Stimulated activated CD4-positive, alpha-beta T cell treated with anti-CD3 and anti-CD28 coated beads, TNF-alpha, amount 100 ng/mL, for 24 hours (primary cell): ENCODE data around the gene KIAA2012.
A peak's percentile ranks its signal among the peaks of the same experiment; 100 is the strongest.
"Not testable (repeated sequence)": the region's sequence is repeated elsewhere in the genome, so short reads cannot be mapped to it uniquely, and the experiment has no call there.

Experiments
- DNase-seq, 3 experiments: peaks; one replicate each; pipeline ENCODE4 v3.0.0-alpha.2; 2020; ENCODE audit warnings: low read depth in 3 of 3

KIAA2012 gene

GRCh38 chr2:202194418-202194817 is 121.4 kb downstream of the KIAA2012 start:
- DNase-seq = no peak

GRCh38 chr2:202196727-202197126 is 123.7 kb downstream of the KIAA2012 start:
- no peak for DNase-seq

- no peak for DNase-seq
Observed at GRCh38 chr2:202201220-202202160, 128.4 kb downstream of the KIAA2012 start.

- no peak for DNase-seq
Observed at GRCh38 chr2:202203348-202203747, 130.3 kb downstream of the KIAA2012 start.

DNA sequence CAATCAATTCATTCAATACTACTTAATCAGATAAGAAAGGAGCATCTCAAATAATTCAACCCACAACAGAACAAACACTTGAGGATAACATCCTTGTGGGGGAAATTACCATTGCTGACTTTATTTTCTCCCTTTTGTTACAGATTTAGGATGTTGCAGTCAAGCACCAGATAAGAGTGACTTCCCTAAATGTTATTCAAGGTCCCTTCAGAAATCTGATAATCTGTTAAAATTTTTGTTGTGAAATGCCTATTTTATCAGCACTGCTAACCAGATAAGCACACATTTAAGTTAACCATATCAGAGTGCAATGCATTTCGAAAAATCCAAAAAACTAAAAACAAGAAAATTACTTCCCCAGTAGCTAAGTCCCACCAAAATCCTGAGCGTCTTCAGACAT is 131.8 kb downstream of the KIAA2012 start:
- no peak for DNase-seq

DNA sequence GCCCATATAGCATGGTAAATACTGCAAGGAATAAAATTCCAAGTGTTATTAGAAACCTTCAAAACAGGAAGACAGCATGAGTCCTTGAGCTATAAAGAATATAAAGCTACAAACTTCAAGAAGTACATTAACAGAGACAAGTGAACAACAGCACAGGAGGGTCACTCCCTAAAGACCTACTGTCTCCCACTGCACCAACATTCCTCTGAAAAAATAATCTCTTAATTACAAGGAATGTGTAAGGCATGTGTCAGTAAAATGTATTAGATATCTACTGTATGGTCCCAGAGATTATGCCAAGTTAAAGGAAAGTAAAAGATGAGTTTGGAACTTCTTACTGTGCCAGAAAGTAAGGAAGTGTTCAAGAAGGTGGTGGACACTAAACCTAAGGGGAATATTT is 135.5 kb downstream of the KIAA2012 start:
- DNase-seq = no peak

DNA sequence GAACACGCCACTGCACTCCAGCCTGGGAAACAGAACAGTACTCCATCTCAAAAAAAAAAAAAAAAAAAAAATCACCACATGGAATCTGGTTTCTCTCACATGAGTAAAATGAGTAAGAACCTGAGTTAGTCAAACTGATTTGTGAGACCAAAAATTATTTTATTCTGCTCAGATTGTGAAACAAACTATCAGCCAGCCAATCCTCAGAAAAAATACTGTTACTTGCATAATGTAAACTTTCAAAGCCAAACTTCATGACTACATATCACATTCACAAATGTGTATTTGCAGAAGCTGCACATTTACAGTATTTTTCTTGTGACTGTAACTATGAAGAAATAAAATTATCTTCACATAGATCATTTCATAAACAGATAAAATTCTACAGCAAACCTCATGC is 142.1 kb downstream of the KIAA2012 start:
- DNase-seq = no peak

DNA sequence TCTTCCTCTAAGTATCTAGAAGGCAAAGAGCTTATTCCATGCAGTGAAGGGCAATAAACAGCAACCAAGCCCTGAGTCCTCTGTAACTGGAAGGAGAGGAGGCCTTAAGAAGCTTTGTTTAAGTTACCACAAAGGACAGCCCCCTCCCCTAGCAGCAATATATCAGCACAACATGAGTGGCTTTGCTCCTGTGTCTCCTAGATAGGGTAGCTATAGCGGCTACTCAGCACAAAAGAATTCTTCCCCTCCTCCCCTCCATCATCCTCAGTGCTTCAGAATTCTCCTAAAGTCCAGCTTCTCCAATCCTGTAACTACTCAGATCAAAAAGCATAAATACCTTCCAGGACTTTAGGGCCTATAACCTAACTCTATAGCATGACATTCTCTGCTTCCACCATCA is 148.8 kb downstream of the KIAA2012 start:
- no peak for DNase-seq

GRCh38 chr2:202237787-202238233 is 164.8 kb downstream of the KIAA2012 start:
- peak in 2 of 3 experiments; percentile 1 to 7 for DNase-seq

GRCh38 chr2:202238234-202239197 is 165.5 kb downstream of the KIAA2012 start, which contains the start of gene SUMO1:
Gene SUMO1, minus strand, starts transcription at chr2:202238597. Its CDS starts 146 bp downstream, at chr2:202238451.
- peak; percentile 84 to 90 (median 89) for DNase-seq

DNA sequence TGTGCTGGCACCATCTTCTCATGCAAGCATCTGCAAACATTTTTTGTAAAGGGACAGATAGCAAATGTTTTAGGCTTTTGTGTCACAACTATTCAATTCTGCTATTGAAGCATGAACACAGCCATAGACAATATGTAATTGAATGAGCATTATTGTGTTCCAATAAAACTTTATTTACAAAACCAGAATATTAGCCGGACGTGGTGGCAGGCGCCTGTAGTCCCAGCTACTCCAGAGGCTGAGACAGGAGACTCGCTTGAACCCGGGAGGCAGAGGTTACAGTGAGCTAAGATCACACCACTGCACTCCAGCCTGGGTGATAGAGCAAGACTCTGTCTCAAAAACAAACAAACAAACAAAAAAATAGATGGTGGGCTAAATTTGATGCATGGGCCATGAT is 174.7 kb downstream of the KIAA2012 start:
- not testable (repeated sequence) for DNase-seq

DNA sequence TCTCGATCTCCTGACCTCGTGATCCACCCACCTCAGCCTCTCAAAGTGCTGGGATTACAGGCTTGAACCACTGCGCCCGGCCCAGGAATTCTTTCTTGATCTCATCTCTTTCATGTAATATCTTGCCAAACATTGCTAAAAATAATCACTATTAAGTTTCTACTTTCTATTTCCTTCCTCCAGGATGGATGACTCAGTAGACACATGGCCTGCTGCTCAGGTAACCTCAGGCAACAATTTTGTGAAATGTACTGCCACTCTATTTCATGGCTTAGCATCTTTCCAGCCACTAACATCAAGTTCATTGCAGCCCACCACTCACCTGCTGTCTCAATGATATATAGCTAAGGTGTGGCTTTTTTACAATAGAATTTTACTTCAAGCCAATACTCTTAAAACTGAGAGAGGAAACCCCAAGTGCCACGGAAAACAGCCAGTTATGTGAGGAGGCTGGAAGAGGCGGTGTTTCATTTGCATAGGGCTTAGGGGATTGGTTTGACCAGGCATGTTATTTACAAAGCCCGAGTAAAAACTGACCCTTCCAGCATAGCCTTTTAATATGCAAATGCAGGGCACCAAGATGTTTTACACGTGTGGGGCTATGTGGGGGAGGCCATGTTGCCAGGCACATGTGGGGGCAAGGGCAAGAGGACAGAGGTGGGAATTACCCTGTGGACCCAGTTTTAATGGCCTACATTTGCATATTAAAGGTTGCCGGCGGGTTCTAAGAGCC is 176.6 kb downstream of the KIAA2012 start:
- DNase-seq = no peak

DNA sequence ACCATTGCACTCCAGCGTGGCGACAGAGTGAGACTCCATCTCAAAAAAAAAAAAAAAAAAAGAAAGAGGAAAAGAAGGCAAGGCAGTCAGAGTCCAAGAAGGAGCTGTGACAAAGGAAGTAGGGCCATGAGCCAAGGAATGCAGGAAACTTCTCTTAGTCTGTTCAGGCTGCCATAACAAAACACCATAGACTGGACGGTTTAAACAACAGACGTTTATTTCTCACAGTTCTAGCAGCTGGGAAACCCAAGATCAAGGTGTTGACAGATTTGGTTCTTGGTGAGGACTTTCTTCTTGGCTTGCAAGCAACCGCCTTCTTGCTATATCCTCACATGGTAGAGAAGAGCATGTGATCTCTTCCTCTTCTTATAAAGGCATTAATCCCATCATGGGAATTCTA is 178.4 kb downstream of the KIAA2012 start:
- no peak for DNase-seq
